GM21367 (cell line): Measurements from ENCODE around the gene SYTL3.
"Not testable (repeated sequence)": the region's sequence is repeated elsewhere in the genome, so short reads cannot be mapped to it uniquely, and the experiment has no call there.

Source experiments
- ATAC-seq: cut with Tn5 transposase; IDR thresholded peaks from one replicate; pipeline ENCODE4 v1.9.1; 2021; ENCODE audit not compliant: unreplicated experiment

The SYTL3 gene

DNA sequence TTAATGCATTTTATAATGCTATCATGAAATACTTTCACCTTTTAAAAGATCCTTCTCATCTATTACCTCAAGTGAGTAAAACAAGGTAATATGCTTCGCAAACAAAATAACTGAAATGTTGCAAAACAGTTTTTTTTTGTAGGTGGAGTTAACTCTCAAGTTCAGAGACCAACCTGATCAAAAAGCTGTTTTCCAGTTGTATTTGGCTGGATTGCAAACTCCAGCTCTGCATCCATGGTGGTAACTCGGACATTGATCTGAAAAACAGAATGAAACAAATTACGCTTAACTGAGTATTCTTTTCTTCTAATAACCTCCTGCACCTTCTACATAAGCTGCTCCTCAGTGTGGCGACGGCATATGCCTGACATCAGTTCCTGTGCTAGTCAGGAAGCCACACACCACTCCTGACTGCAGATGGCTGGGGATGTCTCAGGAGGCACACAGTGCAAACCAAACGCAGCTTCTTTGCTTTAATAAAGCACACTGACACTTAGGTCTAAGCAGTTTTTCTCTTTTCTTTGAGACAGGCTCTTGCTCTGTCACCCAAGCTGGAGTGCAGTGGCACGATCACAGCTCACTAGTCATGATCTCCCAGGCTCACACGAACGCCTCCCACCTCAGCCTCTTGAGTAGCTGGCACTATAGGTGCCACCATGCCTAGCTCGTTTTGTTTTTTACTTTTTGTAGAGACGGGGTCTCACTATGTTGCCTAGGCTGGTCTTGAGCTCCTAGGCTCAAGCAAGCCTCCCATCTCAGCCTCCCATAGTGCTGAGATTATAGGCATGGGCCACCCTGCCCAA lies 139.5 kb downstream of the SYTL3 start:
- ATAC-seq: no peak

DNA sequence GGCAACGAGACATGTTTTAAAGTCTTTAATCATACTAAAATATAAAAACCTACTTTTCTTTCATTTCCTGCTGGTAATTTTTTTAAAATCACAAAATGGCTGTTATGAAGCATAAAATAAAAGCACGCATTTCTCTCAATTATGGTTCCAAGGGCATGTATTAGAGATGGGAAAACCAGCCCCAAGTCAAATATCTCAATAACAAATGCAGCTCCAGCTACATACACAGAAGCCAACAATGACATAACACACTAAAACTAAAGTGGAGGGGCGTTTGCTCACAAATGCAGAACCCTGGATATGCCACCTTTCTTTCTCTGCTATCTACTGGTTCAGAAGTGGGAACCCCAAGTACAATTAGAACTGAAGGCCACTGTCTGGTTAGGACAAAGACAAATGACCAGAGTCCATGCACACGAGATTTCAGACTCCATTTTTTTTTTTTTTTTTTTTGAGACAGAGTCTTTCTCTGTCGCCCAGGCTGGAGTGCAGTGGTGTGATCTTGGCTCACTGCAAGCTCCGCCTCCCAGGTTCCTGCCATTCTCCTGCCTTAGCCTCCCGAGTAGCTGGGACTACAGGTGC lies 141.5 kb downstream of the SYTL3 start:
- no peak for ATAC-seq

DNA sequence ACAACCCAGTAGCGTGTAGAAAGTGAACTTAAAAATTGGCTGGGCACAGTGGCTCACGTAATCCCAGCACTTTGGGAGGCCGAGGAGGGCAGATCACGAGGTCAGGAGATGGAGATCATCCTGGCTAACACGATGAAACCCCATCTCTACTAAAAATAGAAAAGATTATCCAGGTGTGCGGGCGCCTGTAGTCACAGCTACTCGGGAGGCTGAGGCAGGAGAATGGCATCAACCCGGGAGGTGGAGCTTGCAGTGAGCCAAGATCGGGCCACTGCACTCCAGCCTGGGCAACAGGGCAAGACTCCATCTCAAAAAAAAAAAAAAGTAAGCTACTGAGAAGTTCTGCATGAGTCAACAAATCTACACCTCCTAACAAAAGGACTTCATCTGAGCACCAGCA lies 142.7 kb downstream of the SYTL3 start:
- not testable (repeated sequence) for ATAC-seq

DNA sequence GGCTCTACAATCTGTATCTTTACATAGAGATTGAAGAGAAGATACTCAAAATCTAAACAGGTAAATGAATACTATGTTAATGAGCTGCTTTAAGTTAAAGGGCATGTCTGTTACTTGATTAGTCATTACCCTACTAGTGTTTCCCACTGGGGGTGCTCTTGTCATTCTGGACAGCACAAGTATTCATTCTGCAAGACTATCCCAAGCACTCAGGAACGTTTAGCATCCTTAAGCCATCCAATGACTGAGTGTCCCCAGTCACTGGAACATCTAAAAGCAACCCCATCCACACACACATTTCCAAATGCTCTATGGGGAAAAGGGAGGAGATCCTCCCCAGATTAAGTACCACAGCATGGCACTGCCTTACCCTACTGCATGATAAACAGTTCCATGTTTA lies 143.6 kb downstream of the SYTL3 start:
- peak; percentile 45 for ATAC-seq

DNA sequence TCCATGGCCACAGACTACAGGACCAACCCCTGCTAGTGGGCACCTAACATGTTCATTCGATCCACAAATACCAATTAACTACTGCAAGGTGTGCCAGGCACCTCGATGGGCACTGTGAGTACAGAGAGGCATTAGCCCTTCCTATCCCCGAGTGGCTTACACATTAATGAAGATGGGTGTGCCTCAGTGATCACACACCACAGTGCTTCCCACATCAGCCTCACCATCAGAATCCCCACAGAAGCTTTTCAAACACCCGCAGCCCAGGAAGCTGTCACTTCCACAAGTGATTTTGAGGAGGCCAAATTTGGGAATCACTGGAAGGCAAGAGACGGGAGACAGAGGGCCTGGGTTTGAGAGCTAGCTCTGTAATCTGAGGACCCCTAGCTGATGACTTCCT lies 145.7 kb downstream of the SYTL3 start:
- no peak for ATAC-seq

DNA sequence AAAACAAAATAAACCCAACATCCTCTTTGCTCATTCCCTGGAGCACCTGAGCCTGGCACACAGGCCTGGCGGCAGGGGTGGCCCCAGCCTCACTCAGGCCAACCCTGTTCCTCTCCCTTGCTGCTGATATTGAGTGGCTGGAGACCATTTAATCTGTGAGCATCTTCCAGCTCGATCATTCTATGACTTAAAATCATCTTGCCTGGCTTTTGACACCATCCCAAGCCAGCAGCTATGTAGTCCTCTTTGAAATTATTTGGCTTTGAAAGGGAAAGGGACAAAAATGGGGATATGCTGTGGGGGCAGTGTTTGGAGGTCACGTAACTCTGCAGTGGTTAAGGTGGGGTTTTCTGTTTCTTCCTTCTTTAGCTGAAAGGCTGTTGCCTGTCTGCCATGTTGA lies 146.5 kb downstream of the SYTL3 start:
- ATAC-seq: no peak

DNA sequence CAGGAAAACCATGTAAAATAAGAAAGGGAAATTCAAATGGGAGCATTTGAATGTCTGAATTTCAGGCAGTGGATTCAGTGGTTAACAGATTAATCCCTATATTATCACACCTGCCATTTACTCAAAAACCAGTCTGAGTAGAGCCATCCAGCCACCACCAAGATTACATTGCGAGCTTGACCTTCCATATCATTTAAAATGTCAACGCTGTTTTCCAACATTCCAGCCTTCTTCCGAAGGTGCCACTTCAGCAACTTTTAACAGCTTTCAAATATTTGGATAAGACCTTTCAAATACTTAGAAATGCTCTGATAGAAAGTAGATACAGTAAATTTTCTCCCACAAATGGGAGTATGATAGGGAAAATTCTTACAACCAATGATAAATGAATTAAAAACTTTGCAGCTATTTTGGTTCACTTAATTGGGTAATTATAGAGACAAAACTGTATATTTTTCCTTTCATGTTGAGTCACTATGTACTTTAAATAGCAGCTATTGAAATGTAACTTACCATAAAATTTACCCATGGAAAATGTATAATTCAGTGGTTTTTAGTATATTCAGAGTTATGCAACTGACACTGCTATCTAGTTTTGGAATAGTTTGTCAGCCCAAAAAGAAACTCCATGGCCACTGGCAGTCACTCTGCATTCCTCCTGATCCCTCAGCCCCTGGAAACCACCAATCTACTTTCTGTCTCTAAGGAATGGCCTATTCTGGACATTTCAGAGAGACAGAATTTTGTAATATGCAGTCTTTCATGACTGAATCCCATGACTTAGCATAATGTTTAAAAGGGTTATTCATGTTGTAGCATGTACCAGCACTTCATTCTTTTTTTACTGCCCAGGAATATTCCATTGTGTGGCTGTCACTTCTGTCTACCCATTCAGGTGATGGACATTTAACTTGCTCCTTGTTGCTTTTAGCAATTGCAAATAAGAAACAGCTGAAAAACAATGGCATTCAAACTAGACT lies 147.8 kb downstream of the SYTL3 start:
- ATAC-seq: no peak

DNA sequence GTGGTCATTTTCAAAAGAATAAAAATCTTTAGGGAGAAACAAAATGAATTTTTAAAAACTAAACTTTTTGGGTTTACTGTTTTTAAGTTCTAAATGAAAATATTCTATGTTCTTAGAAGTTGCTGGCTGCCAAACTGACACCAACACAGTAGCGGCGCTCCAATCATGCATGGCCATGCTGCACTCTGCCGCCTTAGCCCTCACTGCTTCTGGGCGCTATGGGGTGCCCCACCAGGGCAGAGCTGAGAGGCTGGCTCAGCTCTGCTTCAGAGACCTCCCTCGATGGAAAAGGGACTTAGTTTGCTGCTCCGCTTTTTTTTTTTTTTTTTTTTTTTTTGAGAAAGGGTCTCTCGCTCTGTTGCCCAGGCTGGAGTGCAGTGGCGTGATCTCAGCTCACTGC lies 148.5 kb downstream of the SYTL3 start:
- no peak for ATAC-seq

DNA sequence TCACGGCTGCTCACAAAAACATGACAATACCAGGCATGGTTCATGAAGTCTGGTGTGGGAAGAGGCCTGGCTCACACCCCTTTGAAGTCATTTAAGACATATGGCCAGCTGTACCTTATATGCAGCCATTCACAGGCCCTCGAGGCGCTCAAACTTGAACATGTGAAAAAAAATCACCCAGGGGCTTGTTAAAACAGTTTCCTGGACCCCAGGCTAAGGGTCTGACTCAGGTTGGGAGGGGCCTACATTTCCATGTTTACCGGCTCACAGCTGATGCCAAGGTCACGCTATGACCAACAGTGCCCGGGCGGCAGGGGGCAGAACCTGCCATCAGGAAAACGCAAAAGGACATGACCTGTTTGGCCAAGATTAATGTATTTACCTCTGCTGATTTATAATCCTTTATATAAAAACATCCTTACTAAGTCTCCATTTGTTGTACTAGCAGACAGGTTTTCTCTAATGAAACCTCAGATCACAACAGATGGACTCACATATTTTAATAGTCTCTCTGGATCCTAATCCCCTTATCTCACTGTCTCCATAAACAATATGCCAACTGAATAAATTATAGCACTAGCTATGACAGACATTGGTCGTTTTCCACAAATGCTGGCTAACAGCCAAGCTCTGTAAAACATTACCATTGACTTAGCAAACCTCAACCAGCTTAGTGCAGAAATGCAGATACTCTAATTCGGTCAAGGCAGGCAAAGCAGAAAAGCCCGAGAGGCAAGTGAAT lies 149.4 kb downstream of the SYTL3 start:
- no peak for ATAC-seq

DNA sequence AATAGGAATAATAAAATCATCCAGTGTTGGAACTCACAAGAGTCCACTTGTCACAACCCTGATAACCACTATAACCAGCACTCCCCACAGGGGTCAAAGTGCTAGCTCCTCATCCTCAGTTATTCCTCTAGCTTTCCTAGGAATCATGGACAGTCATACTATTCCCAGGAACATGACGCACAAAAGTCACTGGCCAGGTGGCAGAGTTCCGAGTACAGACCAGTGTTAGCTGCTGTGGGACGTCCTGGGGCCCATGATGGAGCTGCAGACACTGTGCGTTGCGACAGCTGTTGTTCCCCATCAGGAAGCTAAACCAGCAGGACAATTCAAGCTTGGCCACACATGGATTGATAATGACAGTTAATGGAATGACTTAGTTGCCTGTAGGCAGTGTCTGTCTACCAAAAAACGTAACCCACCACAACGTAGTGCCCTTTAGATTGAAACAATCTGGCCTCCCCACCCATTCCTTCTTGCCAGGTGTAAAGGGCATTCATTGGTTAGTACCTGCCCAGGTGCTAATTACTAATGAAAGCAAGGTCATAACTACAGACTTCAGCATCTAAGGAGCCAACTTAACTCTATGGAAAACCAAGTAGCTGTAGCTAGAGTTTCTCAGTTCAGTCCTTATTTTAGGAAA lies 151.9 kb downstream of the SYTL3 start:
- no peak for ATAC-seq

DNA sequence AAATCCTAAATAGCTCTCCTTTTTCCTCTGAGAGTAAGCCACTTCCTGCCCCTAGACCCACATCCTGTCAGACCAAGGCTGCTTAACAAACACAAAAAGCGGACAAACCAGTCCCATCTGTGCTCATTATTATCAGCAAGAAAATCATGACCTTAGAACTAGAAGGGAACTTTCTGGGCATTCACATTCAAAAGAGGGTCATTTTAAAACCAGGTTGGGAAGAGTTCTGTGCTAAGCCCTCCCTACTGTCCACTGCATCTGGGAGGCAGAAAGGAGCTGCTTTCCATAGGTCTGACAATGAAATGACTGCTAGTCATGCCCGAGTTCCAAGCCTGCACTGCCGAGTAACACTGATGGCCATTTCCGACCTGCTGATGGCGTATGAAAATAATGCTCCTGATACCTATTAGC lies 153.9 kb downstream of the SYTL3 start:
- ATAC-seq: peak; percentile 52

DNA sequence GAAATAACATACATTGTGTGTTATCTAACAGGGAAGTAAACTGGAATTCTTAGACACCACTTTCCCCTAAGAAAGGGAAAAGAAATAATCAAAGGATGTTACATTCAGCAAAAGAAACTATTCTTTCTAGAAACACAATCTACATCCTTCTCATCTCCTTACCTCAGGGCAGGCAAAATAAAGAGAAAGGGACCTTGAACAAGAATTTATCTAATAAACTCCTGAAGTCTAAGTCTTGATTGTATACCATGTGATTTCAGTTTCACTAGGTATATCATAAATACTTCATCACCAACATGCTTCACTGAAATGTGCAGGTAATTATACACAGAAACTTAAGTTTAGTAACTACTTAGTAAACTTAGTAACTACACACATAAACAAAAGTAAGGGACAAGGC lies 154.4 kb downstream of the SYTL3 start:
- no peak for ATAC-seq

DNA sequence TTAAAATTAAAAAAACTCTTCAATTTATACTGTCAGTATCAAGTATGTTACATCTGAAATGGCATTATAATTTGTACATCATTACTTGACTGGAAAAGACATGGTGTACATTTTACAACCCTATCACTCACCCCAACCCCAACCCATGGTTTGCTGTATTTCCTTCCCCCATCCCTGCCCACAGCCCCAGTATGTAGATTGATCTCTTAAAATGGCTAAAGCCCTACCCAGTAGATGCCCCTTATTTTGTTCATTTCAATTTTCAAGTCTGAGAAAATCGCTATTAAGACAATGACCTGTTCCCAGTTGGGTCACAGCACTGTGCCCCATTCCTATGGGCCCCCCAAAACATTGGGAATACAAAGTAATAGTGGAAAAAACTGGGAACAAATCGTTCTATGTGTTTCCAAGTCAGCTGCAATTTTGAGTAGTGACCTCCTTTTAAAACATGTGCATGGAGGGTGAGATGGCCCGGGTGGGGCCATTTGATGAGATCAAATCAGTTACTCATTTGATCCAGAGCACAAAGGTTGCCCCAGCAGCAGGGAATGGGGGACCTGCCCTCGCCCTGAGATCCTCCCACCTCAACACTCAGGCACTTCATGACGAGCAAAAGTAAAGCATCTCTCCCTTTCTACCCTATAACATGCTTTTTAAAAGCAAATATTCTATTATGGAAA lies 156.0 kb downstream of the SYTL3 start:
- ATAC-seq: no peak

DNA sequence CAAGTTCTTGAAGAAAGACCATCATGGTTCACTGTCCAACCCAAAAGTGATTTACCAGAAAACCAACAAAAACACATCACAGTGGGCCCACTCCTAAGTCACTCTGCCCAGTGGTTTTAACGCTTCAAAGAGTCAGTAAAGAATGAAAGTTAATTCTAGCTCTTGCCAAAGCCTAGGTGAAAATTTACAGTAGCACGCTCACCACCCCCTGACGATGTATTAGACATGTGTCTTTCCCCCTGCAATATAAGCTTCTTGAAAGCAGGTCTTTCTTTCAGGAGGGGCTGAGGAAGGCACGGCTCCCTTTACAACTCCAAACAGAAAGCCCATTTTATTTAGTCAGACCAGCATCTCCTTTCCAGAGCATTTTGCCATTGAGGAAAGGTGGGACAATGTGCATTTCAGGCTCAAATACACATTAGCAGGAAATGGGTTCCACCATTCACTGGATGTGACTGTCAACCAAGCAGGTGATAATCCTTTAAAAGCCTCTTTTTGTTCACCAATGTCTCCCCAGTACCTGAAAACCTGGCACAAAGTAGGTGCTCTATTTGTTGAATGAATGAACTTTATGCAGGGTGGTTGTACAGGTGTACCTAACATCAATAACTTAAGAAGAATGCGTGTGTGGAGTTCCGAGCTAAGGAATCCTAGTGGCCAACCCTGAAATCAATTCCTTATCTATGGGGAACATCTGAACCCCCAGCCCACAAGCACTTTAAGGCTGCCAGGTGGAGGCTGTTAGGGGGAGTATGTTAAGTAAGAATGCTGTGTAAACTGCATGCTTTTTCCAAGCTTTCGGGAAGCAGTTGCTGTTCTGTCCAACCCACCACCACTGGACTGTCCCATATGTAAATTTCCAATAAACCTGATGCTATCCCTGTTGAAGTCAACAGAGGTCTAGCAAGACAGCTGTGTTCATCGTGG lies 157.9 kb downstream of the SYTL3 start:
- ATAC-seq: no peak

DNA sequence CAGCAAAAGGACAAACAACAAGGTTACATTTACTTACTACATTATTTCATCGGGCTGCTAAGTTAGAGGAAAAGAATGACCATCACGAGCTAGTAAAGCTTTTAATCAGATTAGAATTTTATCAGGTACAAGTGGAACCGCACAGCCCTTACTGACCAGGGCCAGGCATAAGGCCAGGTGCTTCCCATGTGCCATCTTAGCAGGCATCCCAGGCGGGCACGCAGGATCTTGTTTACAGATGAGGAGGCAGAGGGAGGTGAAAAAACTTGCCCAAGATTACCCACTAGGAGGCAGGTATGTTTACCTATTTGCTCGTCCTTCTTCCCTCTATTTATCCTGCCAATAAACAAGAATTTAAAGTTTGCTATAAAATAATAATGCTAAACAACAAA lies 158.6 kb downstream of the SYTL3 start:
- ATAC-seq: no peak

DNA sequence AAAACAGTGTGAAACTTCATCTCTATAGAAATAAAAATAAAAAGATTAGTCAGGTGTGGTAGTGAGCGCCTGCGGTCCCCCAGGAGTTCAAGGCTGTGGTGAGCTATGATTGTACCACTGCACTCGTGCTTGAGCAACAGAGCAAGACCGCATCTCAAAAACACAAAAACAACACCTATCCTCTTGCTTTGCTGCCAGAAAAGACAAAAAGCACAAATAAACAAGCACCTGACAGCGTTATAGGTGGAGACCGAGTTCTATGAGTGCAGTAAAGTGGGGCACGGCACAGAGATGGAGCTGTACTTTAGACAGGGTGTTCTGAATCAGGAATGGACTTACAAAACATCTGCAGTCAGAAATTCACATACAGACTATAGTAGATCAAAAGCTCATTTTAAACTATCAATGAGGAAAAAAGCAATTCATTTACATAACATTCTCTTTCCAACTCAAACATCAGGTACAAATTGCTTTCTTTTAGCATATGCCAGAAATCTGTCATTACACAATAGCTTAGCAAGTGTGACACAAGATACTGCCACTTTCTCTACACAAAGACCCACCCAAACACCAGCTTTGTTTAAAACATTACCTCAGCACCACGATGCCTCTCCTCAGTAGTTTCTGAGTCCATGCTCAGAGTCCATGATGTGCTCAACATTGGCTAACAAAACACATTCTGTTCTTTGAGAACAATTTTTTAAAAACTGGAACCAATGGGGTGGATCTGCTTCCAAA lies 159.3 kb downstream of the SYTL3 start:
- ATAC-seq: peak; percentile 65

DNA sequence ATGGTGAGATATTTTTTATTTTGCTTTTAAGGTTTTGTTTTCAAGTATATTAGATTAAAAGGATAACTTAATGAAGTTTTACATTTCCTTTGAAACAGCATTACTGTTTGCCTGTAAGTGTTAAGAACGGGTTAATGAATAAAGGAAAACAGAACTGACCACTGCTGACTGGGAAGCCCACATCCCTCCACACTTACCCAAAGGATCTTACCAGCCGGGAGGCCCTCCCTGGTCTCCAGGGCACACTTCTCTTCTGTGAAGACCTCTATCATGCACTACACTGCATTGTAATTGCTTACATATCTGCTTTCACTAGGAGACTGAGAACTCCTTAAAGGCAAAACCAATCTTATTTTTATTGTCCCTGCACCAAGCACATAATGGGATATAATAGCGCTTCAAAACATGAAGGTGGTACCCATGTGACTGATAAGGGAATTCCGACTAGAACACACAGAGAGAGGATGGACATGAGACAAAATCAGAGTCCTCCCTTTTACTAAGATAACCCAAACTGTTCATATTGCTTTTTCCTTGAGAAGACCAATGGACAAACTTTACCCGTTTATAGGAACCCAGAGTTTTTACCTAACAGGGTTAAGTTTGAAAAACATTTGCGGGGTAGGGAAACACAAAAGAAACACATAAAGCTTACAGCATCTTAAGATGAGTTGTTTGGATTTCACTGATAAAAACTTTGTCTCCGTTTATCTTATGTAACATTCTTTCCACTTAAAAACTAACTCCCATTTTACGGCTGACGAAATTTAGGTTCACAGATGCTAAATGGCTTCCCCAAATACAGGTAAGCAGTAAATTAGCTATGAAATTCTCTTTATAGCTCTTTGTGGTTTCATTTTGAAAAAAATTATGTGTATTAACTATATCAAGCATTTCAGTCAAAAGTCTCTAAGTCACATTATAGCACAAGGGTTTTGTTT lies 160.6 kb downstream of the SYTL3 start:
- ATAC-seq: no peak
